SJSA1 (cell line): Measurements from ENCODE around the gene ZNF423. TPM values are rescaled to one million over a fixed set of nuclear protein-coding genes. Genes with fewer than 3 reads are reported as not detected.

Source experiments
- DNase-seq, 2 experiments: peaks; one replicate each; pipeline ENCODE4 v3.0.0-alpha.2; 2015 to 2020; ENCODE audit warnings: low spot score in 2 of 2, low read depth in 1 of 2
- H3K27ac ChIP-seq: fragments of 250-450 bp; sonication (Bioruptor Pico); 2 replicates; pipeline ENCODE4 v1.5.1; 2020; ENCODE audit warnings: mild to moderate bottlenecking, moderate library complexity
- H3K27me3 ChIP-seq: fragments of 250-450 bp; sonication (Bioruptor Pico); replicated peaks from 2 replicates; pipeline ENCODE4 v1.5.1; 2020; ENCODE audit warnings: mild to moderate bottlenecking, moderate library complexity
- H3K36me3 ChIP-seq: fragments of 250-450 bp; sonication (Bioruptor Pico); 2 replicates; pipeline ENCODE4 v1.5.1; 2020; ENCODE audit warnings: mild to moderate bottlenecking
- H3K4me1 ChIP-seq: fragments of 250-450 bp; sonication (Bioruptor Pico); replicated peaks from 2 replicates; pipeline ENCODE4 v1.6.1; 2021; ENCODE audit warnings: mild to moderate bottlenecking
- H3K4me3 ChIP-seq: fragments of 250-450 bp; sonication (Bioruptor Pico); 2 replicates; pipeline ENCODE4 v1.5.1; 2020; ENCODE audit warnings: mild to moderate bottlenecking
- H3K9me3 ChIP-seq: fragments of 250-450 bp; sonication (Bioruptor Pico); replicated peaks from 2 replicates; pipeline ENCODE4 v1.5.1; 2020; ENCODE audit warnings: mild to moderate bottlenecking
- total RNA-seq: library from RNA; depleted of rRNA; stranded (reverse); fragments of >200 nt; shearing (Covaris generic); gene quantifications from 2 replicates; pipeline ENCODE4 v1.2.3, GENCODE V29; 2014; rRNA removed

The ZNF423 gene
- total RNA-seq, 1 experiment from 2014 or later, result 5.4 TPM

DNA sequence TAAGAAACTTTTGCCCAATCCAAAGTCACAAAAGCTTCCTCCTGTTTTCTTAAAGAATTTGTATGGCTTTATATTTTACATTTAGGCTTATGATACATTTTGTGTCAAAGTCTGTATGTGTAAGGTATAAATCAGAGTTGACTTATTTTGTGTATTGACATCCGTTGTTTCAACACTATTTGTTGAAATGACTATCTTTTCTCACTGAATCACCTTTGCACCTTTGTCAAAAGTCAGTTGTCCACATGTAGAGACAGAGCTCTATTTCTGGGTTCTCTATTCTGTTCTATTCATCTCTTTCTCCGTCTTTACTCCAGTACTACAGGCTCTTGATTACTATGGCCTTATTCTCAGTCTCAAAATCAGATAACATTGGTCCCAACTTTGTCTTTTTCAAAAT lies 409.1 kb downstream of the ZNF423 start:
- Histone ChIP-seq H3K27me3 (peaks cover 8% of the 10 kb centered on the region; the same call in 1 of the 2 replicates), H3K4me3 (no peak overlapping the region), H3K9me3 (no peaks in the 10 kb centered on the region), H3K27ac (no peak overlapping the region), H3K4me1 (no peaks in the 10 kb centered on the region), H3K36me3 (no peaks in the 10 kb centered on the region)
- DNase-seq, result no peak

DNA sequence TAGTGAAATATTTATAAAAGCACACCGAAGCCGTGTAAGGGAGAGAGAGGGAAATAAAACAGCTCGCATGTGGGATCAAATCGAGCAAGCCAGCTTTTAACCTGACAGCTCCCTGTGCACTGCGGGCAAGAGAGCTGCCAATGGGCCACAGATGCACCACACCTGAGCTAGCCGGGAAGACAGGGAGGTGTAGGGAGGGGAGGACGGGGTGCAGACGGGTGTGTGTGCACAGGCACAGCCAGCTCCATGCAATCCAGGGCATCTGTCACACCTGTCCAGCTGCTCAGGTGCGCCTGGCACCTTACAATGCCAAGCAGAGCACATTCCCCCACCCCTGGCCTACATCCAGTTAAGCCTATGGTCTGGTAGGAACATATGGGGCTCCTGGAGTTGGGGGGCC lies 412.3 kb downstream of the ZNF423 start:
- Histone ChIP-seq H3K4me1 (no peaks in the 10 kb centered on the region), H3K27ac (no peak overlapping the region), H3K36me3 (no peaks in the 10 kb centered on the region), H3K4me3 (no peak overlapping the region), H3K9me3 (no peaks in the 10 kb centered on the region), H3K27me3 (peaks cover 3% of the 10 kb centered on the region; the same call in 1 of the 2 replicates)
- DNase-seq, result no peak

DNA sequence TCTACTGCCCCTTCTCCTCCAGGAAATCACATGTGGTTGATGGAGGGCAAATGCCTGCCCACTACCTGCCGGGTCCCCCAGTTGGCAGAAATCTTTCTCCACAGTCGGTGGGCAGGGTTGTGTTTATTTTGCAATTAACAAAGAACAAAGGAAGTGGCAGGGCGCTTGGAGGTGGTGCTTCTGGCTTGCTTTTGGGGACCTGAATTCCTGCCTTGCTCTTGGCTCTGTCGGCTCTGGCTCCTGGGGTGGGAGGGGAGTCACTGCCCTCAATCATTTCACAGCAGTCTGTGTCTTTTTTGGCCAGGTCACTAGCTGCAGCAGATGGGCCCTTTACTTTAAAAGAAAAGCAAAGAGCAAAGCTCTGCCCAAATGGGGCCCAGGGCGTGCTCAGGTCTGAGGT lies 413.1 kb downstream of the ZNF423 start:
- peaks cover 3% of the 10 kb centered on the region; the same call in 1 of the 2 replicates for H3K27me3 ChIP-seq
- no peaks in the 10 kb centered on the region for H3K9me3 ChIP-seq
- no peak overlapping the region for H3K4me3 ChIP-seq
- no peak for DNase-seq
- no peaks in the 10 kb centered on the region for H3K36me3 ChIP-seq
- no peaks in the 10 kb centered on the region for H3K4me1 ChIP-seq
- no peak overlapping the region for H3K27ac ChIP-seq

DNA sequence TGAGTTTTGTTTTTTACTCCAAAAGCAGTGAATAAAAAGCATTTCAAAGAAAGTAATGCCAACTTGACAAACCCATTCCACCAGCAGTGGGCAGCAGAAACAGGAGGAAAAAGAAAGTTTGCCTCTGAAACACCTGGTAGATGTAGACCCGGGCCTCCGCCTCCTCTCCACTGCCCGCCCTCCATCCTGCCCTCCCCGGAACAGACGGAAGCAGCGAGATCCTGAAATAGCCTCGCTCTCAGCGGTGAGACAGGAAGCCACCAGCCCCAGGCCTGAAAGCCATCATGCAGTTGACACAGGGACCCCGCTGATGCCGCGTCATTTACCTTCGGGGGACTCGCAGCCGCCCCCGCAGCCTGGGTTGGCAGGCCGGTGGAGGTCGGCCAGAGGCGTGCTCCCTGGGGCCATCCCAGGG lies 414.5 kb downstream of the ZNF423 start:
- no peaks in the 10 kb centered on the region for H3K36me3 ChIP-seq
- H3K4me3 ChIP-seq, result no peak overlapping the region
- H3K9me3 ChIP-seq, result no peaks in the 10 kb centered on the region
- no peaks in the 10 kb centered on the region for H3K4me1 ChIP-seq
- no peak overlapping the region for H3K27ac ChIP-seq
- DNase-seq, result no peak
- H3K27me3 ChIP-seq, result peaks cover 3% of the 10 kb centered on the region

DNA sequence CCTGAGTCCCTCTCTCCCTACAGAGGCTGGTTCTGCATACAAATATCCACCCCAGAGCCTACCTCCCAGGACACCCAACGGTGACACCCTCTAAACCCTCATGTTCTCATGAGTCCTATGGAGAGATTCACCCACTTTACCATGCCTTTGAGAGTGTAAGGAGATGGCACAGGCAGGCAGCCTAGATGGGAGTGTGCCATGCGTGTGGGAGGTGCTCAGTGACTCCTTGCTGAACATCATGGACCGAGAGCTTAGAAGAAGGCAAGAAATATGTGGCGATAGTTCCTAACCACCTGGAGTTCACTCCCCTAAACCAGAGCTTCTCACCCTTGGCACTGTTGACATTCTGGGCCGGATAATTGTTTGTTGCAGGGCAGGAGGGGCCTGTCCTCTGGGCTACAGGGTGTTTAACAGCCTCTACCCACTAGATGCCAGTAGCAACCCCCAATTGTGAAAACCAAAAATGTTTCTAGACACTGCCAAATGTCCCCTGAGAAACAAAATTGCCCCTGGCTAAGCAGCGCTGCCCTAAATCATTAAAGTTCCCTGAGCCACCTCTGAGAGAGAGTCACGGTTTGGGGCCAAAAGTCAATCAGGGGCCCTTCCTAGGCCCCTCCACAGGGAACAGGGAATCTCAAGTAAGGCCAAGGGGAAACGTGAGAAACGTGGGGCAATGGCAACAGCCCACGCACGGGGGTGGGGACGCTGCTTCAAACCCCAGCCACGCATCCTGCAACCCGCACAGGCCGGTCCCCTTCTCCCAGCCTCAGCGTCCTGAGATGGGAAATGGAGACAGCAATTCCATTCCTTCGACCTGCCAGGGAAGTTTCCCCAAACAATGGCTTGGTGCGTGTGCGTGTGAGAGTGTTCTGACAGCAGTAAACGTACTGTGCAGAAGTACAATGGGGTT lies 415.5 kb downstream of the ZNF423 start:
- Histone ChIP-seq H3K36me3 (no peaks in the 10 kb centered on the region), H3K27ac (no peak overlapping the region), H3K9me3 (no peaks in the 10 kb centered on the region), H3K27me3 (peaks cover 5% of the 10 kb centered on the region), H3K4me3 (no peak overlapping the region), H3K4me1 (no peaks in the 10 kb centered on the region)
- DNase-seq, result no peak

DNA sequence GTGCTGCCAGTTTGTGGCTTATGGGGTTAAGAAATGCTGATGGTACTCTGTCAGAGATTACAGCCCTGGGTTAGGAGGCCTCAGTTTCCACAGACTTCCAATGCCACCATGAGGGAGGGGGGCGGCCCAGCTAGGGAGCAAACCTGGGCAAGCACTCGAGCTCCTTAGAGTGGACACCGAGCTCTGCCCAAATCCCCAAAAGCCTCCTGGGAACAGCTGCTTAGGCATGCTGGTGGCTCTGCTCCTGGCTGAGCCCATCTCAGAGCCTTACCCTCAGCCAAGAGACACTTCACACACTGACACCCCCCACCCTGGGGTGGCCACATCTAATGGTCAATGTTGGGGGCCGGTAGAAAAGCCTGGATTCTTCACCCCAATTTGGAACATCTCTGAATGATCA lies 416.2 kb downstream of the ZNF423 start:
- H3K4me1 ChIP-seq, result no peaks in the 10 kb centered on the region
- H3K27ac ChIP-seq, result no peak overlapping the region
- H3K27me3 ChIP-seq, result peaks cover 7% of the 10 kb centered on the region
- no peaks in the 10 kb centered on the region for H3K9me3 ChIP-seq
- DNase-seq, result no peak
- H3K36me3 ChIP-seq, result no peaks in the 10 kb centered on the region
- H3K4me3 ChIP-seq, result no peak overlapping the region

DNA sequence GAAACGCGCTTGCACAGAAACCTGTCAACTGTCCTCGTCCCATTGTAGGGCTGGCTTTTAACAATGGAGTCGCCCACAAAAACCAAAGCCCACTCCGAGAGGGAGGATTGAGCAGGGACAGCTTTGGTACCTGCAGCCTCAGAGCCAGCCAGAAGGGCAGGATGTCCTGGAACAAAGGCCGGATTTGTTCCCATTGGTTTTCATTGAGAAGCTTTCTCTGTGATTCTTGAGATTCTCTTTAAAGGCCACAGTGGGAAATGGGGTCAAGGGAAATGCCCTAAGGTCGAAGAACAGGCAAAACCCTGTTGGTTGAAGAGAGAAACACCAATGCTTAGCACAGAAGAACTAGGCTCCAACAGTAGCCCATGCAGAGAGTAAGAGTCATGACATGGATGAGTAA lies 416.9 kb downstream of the ZNF423 start:
- Histone ChIP-seq H3K36me3 (no peaks in the 10 kb centered on the region), H3K9me3 (no peaks in the 10 kb centered on the region), H3K27ac (no peak overlapping the region), H3K4me3 (no peak overlapping the region), H3K27me3 (peaks cover 7% of the 10 kb centered on the region), H3K4me1 (no peaks in the 10 kb centered on the region)
- DNase-seq, result no peak

Other genes starting within 250 kb of the ZNF423 start
- 29.7 and 40.3 TPM in 2 replicates for gene CNEP1R1, start 169.1 kb upstream of the ZNF423 start, total RNA-seq
- gene HEATR3, start 209.9 kb upstream of the ZNF423 start, total RNA-seq, result 41.9 and 45.1 TPM in 2 replicates